ENCODE measurements around the gene DDIT4L.
"Not testable (repeated sequence)": the region's sequence is repeated elsewhere in the genome, so short reads cannot be mapped to it uniquely, and the experiment has no call there.

Gene DDIT4L

DNA sequence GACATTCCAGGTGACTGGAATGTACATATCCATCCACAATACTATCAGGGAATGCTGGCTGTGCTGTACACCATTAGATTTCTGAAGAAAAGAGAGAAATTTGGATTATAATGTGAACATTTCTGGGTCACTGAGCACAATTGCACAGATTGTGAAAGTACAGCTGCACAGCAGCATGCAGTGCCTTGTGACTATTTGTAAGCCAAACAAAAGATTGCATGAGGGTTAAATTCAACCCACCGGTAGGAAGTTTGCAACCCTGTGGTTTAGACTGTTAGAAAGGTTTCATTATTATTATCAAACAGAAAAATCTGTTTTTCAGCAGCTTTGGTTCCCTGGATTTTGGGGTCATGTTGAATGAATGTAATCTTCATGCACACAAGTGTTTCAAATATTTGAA is 24.5 kb downstream of the DDIT4L start:
- Histone ChIP-seq H3K4me3 (ENCODE audit: extremely low read depth, insufficient read depth, low read length, poor library complexity, severe bottlenecking) (no peak overlapping the region), H3K27ac (ENCODE audit: low read depth, low read length, severe bottlenecking) (no peak overlapping the region), H3K36me3 (ENCODE audit: control insufficient read depth, insufficient read depth, low read length) (no peaks in the 10 kb centered on the region), H3K9me3 (ENCODE audit: control insufficient read depth, low read length) (no peaks in the 10 kb centered on the region), H3K4me1 (ENCODE audit: control insufficient read depth, insufficient read depth, low read length, poor library complexity, severe bottlenecking) (no peaks in the 10 kb centered on the region)
- WGBS, 2 experiments (ENCODE audit: insufficient coverage in 2 of 2) = no CpG with 5 or more reads among the region's 1 CpG

DNA sequence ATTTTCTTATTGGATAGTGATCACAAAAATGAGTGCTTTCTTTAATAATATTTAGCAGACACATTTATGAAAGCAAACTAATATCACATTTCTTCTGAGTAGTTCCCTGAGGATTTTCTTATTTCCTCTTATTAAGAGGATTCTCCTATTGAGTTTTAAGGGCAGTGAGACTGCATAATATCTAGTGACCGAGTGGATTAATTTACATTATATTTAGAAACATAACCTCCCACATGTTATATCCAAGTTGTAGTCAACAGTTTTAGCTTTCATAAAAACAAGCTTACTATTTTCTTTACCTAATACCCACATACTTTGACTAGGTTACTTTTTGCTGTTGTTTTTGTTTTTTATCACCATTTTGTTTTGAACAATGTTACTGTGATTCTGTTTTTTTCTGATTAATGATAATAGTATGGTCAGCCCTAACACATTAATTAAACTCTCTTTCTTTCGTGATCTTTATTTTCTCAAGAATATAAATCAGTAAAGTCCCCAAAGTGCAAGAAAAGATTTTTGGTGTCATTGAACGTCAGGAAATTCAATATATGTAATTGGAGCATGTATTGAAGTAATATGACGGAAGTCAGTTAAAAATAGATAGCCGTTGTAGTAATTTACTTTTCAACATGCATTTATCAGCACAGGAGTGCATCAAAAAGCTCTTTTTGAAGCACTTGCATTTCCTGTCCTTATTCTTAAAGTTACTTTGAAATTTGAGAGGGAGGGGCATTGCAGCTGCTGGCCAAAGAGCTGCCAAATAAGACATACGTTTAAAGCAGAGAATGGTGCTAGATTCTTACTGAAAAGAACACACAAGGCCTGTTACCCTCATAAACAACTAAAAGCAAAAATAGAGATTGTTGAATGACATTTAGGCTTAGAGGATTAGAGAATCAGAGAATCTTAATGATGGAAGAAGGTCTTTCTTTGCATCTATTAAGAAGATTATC is 25.2 kb downstream of the DDIT4L start:
- WGBS, 2 experiments (ENCODE audit: insufficient coverage in 2 of 2) = no CpG with 5 or more reads among the region's 6 CpGs
- Histone ChIP-seq H3K4me1 (ENCODE audit: control insufficient read depth, insufficient read depth, low read length, poor library complexity, severe bottlenecking) (no peaks in the 10 kb centered on the region), H3K4me3 (ENCODE audit: extremely low read depth, insufficient read depth, low read length, poor library complexity, severe bottlenecking) (no peak overlapping the region), H3K9me3 (ENCODE audit: control insufficient read depth, low read length) (no peaks in the 10 kb centered on the region), H3K36me3 (ENCODE audit: control insufficient read depth, insufficient read depth, low read length) (no peaks in the 10 kb centered on the region), H3K27ac (ENCODE audit: low read depth, low read length, severe bottlenecking) (no peak overlapping the region)

DNA sequence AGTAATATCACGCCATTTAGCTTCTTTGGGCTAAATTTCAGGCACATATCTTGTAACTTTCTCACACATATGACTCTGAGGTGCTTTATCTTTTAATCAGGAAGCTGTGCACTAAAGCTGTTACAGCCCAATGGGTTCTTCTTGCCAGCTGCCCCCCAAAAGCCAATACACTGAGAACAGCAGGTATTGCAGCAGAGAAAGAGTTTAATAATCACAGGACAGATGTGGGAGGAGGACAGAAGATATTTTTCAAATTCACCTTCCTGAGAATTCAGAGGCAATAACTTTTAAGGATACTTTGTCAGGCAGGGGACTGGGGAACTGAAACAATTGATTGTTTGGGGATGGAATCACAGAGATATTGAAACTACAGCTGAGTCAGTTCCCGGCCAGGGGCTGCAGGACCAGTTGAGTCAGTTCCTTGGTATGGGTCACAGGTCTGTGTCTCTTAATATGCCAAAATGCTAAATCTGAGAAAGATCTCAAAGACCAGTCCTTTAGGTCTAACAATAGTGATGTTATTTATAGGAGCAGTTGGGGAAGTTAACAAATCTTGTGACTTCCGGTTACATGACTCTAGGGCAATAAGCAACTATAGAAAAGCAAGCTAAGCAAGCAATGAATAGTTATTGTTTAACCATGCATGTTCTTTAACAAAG is 28.1 kb downstream of the DDIT4L start:
- H3K36me3 ChIP-seq (ENCODE audit: control insufficient read depth, insufficient read depth, low read length) = no peaks in the 10 kb centered on the region
- H3K4me3 ChIP-seq (ENCODE audit: extremely low read depth, insufficient read depth, low read length, poor library complexity, severe bottlenecking) = no peak overlapping the region
- H3K4me1 ChIP-seq (ENCODE audit: control insufficient read depth, insufficient read depth, low read length, poor library complexity, severe bottlenecking) = no peaks in the 10 kb centered on the region
- WGBS, 2 experiments (ENCODE audit: insufficient coverage in 2 of 2) = 0% methylated on average over 1 of the region's 3 CpGs
- H3K27ac ChIP-seq (ENCODE audit: low read depth, low read length, severe bottlenecking) = no peak overlapping the region
- no peaks in the 10 kb centered on the region for H3K9me3 ChIP-seq (ENCODE audit: control insufficient read depth, low read length)

DNA sequence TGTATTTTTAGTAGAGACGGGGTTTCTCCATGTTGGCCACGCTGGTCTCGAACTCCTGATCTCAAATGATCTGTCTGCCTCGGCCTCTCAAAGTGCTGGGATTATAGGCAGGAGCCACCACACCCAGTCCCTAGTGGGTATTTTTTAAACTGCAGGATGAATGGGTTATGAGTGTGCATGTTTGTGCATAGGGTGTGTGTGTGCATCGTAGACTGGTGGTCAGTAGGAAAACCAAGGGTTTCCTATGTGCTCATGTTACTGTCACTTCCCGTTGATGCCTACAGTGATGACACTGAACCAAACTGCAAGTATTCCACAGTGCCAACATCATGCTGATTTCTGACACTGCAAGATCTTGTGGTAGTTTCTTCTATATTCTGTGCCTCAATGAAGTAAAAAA is 41.1 kb downstream of the DDIT4L start:
- H3K36me3 ChIP-seq (ENCODE audit: control insufficient read depth, insufficient read depth, low read length) = no peaks in the 10 kb centered on the region
- H3K4me1 ChIP-seq (ENCODE audit: control insufficient read depth, insufficient read depth, low read length, poor library complexity, severe bottlenecking) = no peaks in the 10 kb centered on the region
- H3K27ac ChIP-seq (ENCODE audit: low read depth, low read length, severe bottlenecking) = no peak overlapping the region
- 92 to 96% methylated on average over 5 to 6 of the region's 6 CpGs for WGBS, 2 experiments (ENCODE audit: insufficient coverage in 2 of 2)
- no peaks in the 10 kb centered on the region for H3K9me3 ChIP-seq (ENCODE audit: control insufficient read depth, low read length)
- H3K4me3 ChIP-seq (ENCODE audit: extremely low read depth, insufficient read depth, low read length, poor library complexity, severe bottlenecking) = no peak overlapping the region

- H3K4me1 ChIP-seq (ENCODE audit: control insufficient read depth, insufficient read depth, low read length, poor library complexity, severe bottlenecking) = no peaks in the 10 kb centered on the region
- H3K36me3 ChIP-seq (ENCODE audit: control insufficient read depth, insufficient read depth, low read length) = no peaks in the 10 kb centered on the region
- no peaks in the 10 kb centered on the region for H3K9me3 ChIP-seq (ENCODE audit: control insufficient read depth, low read length)
- H3K27ac ChIP-seq (ENCODE audit: low read depth, low read length, severe bottlenecking) = no peak overlapping the region
- WGBS, 2 experiments (ENCODE audit: insufficient coverage in 2 of 2) = 40% methylated on average over 1 of the region's 1 CpG; no CpG with 5 or more reads in 1 of the 2 experiments
- no peak overlapping the region for H3K4me3 ChIP-seq (ENCODE audit: extremely low read depth, insufficient read depth, low read length, poor library complexity, severe bottlenecking)
Observed at GRCh38 chr4:100147684-100148083, 42.6 kb downstream of the DDIT4L start.

GRCh38 chr4:100147198-100147597 is 43.1 kb downstream of the DDIT4L start:
- WGBS, 2 experiments (ENCODE audit: insufficient coverage in 2 of 2) = no CpG with 5 or more reads among the region's 1 CpG
- Histone ChIP-seq H3K4me3 (ENCODE audit: extremely low read depth, insufficient read depth, low read length, poor library complexity, severe bottlenecking) (no peak overlapping the region), H3K27ac (ENCODE audit: low read depth, low read length, severe bottlenecking) (no peak overlapping the region), H3K9me3 (ENCODE audit: control insufficient read depth, low read length) (no peaks in the 10 kb centered on the region), H3K36me3 (ENCODE audit: control insufficient read depth, insufficient read depth, low read length) (no peaks in the 10 kb centered on the region), H3K4me1 (ENCODE audit: control insufficient read depth, insufficient read depth, low read length, poor library complexity, severe bottlenecking) (no peaks in the 10 kb centered on the region)

DNA sequence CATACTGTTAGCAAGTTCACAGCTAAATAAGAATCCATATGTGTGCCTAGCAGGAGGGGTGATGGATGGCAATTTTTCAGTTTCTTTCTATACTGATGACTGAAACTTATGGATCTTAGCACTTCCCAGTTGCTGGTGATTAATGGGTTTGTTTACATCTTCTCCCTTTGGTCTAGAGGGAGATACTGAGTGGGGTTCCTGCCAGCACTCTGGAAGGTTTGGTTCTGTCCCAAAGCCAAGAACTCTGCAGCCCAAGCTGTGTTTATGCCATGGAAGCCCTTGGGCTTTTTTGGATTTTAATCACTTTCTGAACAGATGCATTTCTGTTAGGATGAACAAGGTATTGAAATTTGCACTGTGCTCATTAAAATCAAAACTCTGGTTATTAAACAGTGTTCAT is 43.5 kb downstream of the DDIT4L start:
- no peak overlapping the region for H3K27ac ChIP-seq (ENCODE audit: low read depth, low read length, severe bottlenecking)
- no peaks in the 10 kb centered on the region for H3K4me1 ChIP-seq (ENCODE audit: control insufficient read depth, insufficient read depth, low read length, poor library complexity, severe bottlenecking)
- no peak overlapping the region for H3K4me3 ChIP-seq (ENCODE audit: extremely low read depth, insufficient read depth, low read length, poor library complexity, severe bottlenecking)
- H3K9me3 ChIP-seq (ENCODE audit: control insufficient read depth, low read length) = no peaks in the 10 kb centered on the region
- no peaks in the 10 kb centered on the region for H3K36me3 ChIP-seq (ENCODE audit: control insufficient read depth, insufficient read depth, low read length)

DNA sequence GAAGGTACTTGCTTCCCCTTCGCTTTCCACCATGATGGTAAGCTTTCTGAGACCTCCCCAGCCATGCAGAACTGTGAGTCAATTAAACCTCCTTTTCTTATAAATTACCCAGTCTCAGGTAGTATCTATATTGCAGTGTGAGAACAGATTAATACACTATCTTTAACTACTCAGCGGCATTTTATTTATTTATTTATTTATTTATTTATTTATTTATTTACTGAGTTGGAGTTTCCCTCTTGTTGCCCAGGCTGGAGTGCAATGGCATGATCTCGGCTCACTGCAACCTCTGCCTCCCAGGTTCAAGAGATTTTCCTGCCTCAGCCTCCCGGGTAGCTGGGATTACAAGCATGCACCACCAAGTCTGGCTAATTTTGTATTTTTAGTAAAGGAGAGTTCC is 52.9 kb downstream of the DDIT4L start:
- 87 to 94% methylated on average over 2 of the region's 4 CpGs for WGBS, 2 experiments (ENCODE audit: insufficient coverage in 2 of 2)
- not testable (repeated sequence) for H3K36me3 ChIP-seq (ENCODE audit: control insufficient read depth, insufficient read depth, low read length); H3K9me3 ChIP-seq (ENCODE audit: control insufficient read depth, low read length); H3K27ac ChIP-seq (ENCODE audit: low read depth, low read length, severe bottlenecking); H3K4me1 ChIP-seq (ENCODE audit: control insufficient read depth, insufficient read depth, low read length, poor library complexity, severe bottlenecking); H3K4me3 ChIP-seq (ENCODE audit: extremely low read depth, insufficient read depth, low read length, poor library complexity, severe bottlenecking)

All from mesodermal cell (in vitro differentiated cells).